NCI-H146 treated with DMSO at 0.1 percent for 48 hours (cell line): ENCODE measurements around the gene LAMC3.

ENCODE experiments used
- DNase-seq: peaks from one replicate; lab custom pipeline; 2025; ENCODE audit not compliant: unreplicated experiment; lab: John Stamatoyannopoulos, UW

LAMC3 gene

DNA sequence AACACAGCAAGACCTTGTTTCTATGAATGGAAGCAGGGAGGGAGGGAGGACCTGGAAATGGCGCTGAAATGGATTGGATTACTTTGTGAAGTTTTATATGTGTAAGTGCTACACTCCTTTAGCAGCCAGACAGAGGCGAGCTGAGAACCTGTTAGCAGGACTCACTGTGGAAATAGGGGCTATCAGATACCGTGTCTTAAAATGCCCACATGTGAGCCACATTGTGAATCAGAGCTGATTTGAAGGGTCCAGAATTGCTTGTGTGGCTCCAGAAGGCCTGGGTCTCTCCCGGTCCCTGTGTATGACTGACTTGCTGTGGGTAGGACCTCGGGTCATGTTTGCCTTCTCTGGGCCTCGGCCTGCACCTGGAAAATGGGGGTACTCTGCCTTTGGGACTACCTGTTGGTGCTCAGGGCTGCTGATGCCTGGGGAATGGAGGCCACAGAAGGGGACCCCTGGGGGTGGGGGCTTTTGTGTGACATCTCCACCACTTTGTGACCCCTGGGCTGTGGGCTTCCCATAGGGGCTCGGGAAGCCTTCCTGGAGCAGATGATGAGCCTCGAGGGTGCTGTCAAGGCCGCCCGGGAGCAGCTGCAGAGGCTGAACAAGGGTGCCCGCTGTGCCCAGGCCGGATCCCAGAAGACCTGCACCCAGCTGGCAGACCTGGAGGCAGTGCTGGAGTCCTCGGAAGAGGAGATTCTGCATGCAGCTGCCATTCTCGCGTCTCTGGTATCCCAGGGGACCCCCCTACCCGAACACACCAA is 63.3 kb downstream of the LAMC3 start:
- DNase-seq = no peak

DNA sequence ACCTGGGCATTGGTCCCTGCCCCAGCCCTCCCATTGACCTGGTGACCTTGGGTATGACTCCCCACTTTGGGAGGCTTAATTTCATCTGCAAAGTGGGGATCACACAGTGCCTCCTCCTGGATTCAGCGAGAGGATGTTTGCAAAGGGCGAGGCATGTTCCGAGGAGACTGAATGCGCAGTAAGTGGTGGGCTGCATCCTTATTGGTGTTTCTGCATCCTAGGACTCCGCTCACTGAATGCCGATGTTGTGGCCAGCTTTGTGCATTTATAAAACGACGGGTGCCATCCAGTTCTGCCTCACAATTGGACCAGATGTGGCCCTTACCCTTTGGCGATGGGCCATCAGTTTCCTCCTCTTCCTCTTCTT is 63.9 kb downstream of the LAMC3 start:
- DNase-seq = no peak

DNA sequence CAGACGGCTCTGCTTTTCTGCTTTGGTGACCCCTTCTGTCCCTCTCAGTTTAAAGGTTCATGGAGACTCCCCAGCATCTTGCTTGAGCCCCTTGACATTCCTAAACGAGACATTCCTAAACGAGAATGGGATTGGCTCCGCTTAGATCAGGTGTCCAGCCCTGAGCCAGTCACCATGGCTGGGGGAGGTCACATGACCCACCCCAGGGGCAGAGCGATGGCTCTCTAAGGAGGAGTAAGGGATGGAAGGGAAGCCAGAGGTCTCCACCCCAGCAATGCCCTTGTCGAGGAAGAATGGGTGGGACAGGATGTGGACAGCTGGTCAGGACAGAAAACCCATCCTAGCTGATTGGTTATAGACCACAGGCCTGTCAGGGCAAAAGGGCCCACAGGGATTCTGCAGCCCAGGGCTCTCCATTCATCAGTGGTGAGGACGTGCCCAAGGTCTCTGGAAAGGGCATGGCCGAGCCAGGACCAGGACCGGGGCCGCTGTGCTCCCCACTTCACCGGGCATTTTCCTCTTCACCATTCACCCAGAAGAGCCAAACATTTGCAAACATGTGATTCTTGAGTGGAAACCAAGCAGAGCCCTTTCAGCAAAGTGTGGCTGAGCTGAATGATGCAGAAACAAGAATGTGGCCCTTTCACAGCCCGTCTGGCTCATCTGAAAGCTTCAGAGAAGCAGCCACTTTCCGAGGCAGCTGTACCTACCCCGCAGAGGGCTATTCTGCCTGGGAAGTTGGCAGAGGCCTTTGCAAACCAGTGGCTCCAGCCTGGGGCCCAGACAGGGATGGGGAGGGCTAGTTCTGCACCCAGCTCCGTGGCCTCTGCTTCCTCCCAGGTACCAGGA is 67.6 kb downstream of the LAMC3 start:
- DNase-seq = no peak

DNA sequence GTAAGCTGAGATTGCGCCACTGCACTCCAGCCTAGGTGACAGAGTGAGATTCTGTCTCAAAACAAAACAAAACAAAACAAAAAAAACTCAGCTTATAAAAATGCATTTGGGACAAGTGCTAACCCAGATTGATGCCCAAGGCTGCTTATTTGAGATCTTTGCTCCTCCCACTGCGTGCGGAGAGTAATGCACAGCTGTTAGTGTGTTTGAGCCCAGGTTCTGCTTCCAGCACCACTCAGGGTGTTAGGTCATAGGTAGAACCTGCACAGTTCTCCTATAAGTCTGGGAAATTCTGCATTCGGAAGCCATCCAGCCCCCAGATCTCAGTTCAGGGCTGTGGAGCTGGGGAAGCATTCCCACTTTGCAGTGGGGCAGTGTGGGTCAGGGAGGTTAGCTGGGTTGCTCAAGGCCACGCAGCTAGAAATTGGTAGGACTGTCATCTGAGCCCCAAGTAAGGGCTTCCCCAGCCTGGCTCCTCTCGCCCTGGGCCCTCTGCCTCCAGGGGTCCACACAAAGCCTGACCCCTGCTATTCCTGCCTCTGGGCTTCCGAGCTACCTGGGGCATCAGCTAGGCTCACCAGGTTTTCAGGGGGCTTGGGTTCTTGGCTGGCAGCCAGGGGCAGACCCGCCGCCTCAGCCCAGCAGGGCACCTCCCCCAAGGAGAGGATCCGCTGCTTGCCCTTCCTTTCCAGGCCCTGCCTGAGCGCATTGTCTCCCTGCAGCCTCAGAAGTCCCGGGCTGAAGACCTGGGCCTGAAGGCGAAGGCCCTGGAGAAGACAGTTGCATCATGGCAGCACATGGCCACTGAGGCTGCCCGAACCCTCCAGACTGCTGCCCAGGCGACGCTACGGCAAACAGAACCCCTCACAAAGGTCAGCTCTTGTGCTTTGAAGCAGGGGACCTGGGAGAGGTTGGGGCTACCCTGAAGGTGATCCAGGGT is 69.7 kb downstream of the LAMC3 start:
- no peak for DNase-seq

DNA sequence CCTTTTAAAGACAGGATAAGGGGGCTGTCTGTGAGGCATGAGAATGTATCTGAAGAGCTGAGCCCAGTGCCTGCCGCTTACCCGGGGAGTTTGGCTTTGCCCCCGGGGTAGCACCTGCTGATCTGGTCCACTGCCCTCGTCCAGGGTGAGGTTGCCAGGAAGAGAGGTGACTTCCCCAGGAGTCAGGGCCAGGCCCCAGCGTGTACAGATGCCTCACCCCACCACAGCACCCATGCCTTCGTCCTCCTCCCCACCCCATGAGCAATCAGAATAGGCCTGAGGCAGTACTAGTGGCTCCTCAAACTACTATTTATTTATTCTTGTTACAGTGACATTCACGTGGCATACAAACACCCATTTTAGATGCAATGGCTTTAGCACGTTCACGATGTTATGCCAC is 71.6 kb downstream of the LAMC3 start:
- no peak for DNase-seq

DNA sequence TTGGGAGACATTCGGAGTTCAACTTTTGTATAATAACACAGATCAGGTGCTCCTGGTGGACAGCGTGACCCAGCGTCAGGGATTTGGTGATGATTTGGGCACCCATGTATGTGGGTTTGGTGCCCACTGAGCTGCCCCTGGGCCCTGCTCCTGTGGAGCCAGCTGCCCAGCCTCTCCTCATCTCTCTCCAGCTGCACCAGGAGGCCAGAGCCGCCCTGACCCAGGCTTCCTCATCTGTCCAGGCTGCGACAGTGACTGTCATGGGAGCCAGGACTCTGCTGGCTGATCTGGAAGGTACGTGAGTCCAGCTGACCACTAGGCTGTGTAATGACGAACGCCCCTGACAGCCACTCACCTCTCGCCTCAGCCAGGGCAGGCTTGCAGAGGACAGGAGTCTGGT is 72.9 kb downstream of the LAMC3 start:
- DNase-seq = no peak

DNA sequence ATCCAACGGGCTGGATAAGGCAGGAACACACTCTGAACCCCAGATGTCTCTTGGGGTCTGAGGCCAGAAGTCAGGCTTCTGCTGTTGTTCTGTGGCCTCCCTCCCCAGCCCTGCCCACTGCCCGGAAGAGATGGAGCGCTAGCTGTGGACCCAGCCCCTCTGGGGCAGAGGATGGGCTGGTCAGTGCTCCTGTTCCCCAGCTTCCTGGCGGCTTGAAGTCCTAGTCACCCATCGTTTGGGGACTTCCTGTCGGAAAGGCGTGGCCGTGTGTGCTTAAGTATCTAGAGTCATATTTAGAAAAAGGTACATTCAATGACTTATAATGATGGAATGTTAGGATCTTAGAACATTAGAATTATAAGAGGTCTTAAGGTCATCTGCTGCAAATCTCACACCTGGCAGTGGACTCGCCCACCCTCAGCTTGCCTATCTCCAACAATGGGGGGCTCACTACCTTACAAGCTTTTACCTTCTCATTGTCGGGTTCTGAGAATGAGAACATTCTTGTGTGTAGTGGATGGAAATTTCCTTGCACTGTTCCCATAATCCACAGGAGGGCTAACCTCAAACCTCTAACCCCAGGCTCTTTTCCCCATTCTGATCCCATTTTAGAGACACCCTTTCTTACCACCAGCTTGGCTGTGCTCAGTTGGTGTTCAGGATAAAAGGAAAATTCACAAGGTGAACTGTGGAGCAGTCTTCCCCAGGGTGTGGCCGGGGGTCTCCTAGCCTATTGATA is 74.0 kb downstream of the LAMC3 start:
- no peak for DNase-seq

DNA sequence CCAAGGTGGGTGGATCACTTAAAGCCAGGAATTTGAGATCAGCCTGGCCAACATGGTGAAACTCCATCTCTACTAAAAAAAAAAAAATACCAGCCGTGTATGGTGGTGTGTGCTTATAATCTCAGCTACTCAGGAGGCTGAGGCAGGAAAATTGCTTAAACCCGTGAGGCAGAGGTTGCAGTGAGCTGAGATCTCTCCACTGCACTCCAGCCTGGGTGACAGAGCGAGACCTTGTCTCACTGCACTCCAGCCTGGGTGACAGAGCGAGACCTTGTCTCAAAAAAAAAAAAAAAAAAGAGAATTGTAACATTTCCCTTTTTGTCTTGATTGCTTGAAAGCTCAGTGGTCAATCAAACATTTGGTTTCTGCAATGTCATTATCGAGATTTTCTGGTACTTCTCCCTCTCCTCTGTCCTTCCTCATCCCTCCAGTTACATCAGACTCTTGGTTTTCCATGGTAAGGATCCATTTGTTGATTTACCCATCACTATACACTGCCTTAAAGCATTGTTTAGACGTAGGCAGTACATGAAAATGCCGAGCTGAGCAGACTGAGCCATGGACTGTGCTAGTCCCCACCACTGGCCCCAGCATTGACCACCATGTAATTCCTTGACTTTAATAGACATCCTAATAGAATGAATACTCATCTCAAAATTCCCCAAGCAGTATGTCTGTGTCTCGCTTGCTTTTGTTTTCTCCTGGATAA is 75.8 kb downstream of the LAMC3 start:
- DNase-seq = no peak

DNA sequence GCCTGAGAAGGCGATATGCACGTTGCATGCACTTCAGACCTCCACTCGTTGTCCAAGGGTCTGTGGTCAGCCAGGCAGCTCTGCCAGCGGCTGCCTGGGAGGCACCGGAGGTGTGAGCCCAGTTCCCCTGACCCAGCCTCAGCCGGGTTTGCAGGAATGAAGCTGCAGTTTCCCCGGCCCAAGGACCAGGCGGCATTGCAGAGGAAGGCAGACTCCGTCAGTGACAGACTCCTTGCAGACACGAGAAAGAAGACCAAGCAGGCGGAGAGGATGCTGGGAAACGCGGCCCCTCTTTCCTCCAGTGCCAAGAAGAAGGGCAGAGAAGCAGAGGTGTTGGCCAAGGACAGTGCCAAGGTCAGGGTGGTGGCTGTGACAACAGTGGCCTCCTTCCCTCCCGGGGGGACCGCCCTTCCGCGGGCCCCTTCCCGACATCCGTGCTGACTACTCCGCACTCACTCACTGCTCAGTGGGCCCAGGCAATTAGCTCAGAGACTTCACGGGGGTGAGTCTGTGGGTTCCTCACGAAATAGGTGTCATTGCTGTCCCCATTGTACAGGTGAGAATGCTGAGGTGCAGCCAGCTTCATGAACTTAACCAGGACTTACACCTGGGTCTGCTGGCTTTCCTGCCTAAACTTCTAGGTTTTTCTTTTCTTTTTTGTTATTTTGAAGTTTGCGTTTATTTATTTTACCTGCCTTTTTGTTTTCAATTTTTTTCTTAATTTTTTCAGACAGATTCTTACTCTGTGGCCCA is 76.6 kb downstream of the LAMC3 start:
- no peak for DNase-seq

DNA sequence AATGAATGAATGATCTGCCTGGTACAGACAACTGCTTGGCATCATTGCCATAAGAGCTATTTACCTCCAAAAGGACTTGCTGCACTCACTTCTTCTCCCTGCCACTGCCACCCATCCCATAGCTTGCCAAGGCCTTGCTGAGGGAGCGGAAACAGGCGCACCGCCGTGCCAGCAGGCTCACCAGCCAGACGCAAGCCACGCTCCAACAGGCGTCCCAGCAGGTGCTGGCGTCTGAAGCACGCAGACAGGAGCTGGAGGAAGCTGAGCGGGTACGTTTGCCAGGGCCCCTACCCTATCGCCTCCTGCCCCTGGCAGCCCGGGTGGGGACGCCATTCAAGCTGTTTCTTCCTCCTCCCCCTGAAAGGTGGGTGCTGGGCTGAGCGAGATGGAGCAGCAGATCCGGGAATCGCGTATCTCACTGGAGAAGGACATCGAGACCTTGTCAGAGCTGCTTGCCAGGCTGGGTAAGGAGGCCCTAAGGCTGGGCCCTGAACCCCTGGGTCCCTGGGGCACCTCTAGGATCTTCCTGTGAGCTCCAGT is 78.5 kb downstream of the LAMC3 start:
- no peak for DNase-seq

DNA sequence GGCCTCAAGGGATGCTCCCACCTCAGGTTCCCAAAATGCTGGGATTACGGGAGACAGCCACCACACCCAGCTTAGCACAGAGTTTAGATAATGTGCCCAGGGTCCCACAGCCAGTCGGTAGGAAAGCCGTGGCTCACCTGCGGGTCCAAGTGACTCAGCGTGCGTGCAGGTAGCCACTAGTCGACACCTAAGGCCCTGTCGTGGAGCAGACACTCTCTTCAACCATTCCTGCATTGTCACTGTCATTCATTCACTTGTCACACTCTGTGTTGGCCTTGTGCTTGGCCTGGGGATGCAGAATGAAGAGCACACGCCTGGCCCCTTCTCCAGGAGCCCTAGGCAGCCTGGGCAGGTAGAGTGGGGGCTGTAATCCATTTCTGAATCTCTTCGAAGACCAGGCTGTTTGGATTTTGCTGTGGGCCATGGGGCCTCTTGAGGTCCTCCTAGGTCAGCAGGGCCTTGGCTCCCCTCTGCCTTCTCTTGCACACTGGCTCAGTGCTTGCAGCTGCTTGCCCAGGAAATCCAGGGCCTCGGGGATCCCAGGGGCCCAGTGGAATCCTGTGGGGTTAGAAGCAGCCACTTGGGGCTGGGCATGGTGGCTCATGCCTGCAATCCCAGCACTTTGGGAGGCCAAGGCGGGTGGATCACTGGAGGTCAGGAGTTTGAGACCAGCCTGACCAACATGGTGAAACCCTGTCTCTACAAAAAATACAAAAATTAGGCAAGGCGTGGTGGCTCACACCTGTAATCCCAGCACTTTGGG is 81.2 kb downstream of the LAMC3 start:
- no peak for DNase-seq

DNA sequence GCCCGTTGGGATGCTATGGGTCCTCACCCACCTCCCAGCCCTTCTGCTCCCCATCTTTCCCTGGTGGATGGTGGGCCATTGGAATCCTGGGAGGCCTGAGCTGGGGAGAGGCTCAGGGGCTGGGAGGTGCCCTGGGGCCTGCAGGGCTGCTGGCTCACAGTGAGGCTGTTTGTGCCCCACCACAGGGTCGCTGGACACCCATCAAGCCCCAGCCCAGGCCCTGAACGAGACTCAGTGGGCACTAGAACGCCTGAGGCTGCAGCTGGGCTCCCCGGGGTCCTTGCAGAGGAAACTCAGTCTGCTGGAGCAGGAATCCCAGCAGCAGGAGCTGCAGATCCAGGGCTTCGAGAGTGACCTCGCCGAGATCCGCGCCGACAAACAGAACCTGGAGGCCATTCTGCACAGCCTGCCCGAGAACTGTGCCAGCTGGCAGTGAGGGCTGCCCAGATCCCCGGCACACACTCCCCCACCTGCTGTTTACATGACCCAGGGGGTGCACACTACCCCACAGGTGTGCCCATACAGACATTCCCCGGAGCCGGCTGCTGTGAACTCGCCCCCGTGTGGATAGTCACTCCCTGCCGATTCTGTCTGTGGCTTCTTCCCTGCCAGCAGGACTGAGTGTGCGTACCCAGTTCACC is 82.5 kb downstream of the LAMC3 start:
- DNase-seq = no peak

DNA sequence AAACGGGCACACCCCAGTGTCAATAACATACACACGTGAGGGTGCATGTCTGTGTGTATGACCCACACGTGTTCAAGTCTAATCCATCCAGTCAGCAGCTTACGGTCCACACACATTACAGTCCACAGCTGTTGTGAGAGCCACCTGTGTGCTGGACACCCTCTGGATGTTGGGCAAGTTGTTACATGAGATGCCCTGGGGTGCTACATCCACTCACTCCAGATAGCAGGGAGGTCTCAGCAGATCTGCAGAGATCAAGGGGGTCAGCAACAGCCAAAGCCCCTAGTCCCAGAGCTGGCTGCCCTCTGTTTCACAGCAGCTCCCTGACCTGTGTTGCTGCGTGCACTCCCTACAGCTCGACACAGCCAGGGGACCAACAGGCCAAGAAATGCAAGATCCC is 83.1 kb downstream of the LAMC3 start:
- DNase-seq = no peak

DNA sequence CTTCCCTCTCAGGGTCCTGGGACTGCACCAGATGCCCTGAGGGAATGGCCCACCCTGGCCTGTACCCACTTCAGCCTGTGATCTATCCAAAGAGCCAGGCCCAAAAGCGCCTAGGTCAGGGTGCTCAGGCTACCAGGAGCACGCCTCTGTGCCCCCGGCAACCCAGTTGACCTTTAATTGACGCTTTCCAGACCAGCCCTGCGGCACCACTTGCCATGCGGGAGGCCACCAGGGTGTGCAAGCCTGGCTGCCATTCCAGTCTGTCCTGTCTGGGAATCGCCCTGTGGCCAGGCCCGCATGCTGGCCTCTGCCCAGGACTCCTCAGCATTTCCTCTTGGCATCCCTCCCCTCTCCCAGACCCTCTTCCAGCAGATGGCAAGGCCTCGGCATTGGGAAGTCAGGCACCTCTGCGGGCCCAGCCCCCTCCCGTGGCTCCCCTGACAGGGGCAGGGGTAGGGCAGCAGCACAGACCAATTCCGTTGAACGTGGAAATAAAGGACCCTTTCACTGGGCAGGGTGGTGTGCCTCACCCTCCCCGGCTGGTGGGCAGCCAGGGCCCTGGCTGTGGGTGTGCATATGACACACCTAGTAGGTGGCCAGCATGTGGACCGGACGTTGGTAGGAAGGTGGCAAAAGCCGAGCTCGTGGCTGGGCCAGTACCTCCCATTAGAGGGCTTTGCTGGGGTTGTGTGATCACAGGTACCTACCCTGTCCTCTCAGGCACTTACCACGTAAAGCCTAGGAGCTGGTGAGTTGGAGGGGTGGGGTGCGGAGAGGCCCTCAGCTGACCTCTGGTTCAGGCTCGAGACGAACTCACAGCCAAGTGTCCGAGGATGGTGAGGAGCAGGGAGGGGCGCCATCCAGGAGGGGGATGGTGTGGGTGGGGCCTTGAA is 83.8 kb downstream of the LAMC3 start:
- DNase-seq = no peak

DNA sequence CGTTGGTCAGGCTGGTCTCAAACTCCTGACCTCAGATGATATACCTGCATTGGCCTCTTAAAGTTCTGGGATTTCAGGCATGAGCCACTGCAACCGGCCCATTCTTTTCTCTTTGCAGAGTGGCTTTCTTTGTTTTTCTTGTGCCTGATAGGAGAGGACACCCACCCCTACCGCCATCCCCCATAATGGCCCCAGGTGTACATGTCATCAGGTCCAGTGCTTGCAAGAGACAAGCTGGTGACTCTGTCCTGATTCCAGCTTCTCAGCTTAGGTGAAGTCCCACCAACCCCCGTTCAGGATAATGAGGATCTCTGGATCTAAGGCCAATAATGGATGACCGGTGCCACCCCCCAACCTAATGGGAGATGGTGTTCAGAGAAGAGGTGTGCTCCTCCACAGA is 85.0 kb downstream of the LAMC3 start:
- DNase-seq = no peak

DNA sequence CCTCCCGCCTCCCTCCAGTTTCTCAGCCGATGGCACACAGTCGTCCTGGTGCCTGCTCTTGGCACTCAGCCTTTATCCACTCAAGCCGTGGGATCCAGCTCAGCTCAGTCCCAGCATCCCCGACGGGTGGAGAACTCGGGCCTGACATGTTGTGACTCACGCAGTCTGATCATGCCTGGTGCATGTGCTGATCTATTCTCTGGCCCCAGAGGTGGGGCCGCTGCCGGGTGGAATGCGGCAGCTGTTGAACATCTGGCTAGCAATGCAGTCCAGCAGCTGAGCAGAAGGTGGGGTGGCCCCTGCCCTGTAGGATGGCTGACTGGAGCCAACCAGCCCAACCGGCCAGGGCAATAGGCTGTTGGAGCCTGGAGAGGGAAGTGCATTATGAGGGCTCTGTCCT is 85.6 kb downstream of the LAMC3 start:
- no peak for DNase-seq

DNA sequence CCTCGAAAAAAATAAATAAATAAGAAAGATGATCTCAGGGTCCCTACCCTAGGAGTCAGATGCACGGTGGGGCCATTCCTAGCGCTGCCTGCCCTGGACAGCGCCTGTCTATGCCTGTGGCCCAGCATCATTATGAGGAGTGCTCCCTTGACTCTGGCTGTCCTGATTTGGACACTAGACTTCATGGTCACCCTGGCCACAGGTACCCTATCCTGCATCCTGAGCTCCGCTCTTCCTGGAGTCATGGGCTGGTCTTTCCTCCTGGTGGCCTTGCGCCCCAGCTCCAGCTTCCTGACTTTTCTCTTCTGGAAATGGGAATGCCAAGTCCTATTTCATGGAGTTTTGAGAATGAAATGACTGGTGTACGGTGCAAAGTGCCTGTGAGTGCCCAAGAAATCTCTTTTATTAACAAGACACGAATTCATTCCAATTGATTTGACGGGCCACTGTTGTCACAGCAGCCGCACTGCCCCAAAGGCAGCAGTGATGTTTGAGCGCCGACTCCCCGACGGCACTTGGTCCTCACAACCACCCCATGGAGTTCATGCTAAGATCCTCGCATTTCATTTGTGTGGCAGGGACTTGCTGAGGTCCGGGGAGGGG is 86.8 kb downstream of the LAMC3 start:
- no peak for DNase-seq
